CD4-positive, CD25-positive, alpha-beta regulatory T cell (primary cell): ENCODE measurements around the gene CBFA2T3. TPM values are rescaled to one million over a fixed set of nuclear protein-coding genes. Genes with fewer than 3 reads are reported as not detected.

ENCODE experiments used
- ATAC-seq, 2 donors: fragments of 150-1000 bp; cut with Tn5 transposase; one replicate each; pipeline ENCODE4 v1.10.0; 2021; ENCODE audit warnings: low read depth in 2 of 2, moderate number of reproducible peaks in 2 of 2, moderate library complexity in 1 of 2
- DNase-seq, 3 donors: peaks; one replicate each; pipeline versions ENCODE4 v3.0.0 to v3.0.0-alpha.2; 2012 to 2022; ENCODE audit warnings: mixed read lengths in 1 of 3
- H3K27ac ChIP-seq: one replicate; pipeline ENCODE4 v1.7.0; 2013; ENCODE audit warnings: mild to moderate bottlenecking, low read length; ENCODE audit not compliant: insufficient read depth, poor library complexity, severe bottlenecking
- H3K27me3 ChIP-seq: one replicate; pipeline ENCODE4 v1.7.0; 2013; ENCODE audit warnings: low read length; ENCODE audit not compliant: control insufficient read depth, insufficient read depth
- H3K36me3 ChIP-seq: one replicate; pipeline ENCODE4 v1.7.0; 2013; ENCODE audit warnings: mild to moderate bottlenecking, low read length, moderate library complexity; ENCODE audit not compliant: control insufficient read depth, insufficient read depth
- H3K4me1 ChIP-seq: 2 replicates; pipeline ENCODE4 v1.7.0; 2013; ENCODE audit warnings: mild to moderate bottlenecking, low read length; ENCODE audit not compliant: insufficient read depth, control insufficient read depth, poor library complexity, severe bottlenecking
- H3K4me3 ChIP-seq: one replicate; pipeline ENCODE4 v1.7.0; 2013; ENCODE audit warnings: low read depth, mild to moderate bottlenecking, low read length, moderate library complexity
- H3K9me3 ChIP-seq, 2 experiments: 1 replicate in 1 of 2; 2 replicates in 1 of 2; pipeline ENCODE4 v1.7.0; 2013; ENCODE audit warnings: low read length in 2 of 2, mild to moderate bottlenecking in 1 of 2, moderate library complexity in 1 of 2; ENCODE audit not compliant: control insufficient read depth in 2 of 2
- H3K27ac Mint-ChIP-seq, 3 donors: one replicate each; pipeline ENCODE4 v1.8.0; 2020 to 2022; ENCODE audit warnings: mild to moderate bottlenecking in 3 of 3, mixed read lengths in 3 of 3, moderate library complexity in 2 of 3
- H3K27me3 Mint-ChIP-seq: one replicate; pipeline ENCODE4 v1.8.0; 2022; ENCODE audit warnings: mild to moderate bottlenecking, mixed read lengths
- H3K36me3 Mint-ChIP-seq: one replicate; pipeline ENCODE4 v1.8.0; 2020; ENCODE audit warnings: mixed read lengths
- H3K4me1 Mint-ChIP-seq, 4 donors: one replicate each; pipeline ENCODE4 v1.8.0; 2020 to 2022; ENCODE audit warnings: mixed read lengths in 4 of 4, mild to moderate bottlenecking in 1 of 4
- H3K4me3 Mint-ChIP-seq, 4 donors: one replicate each; pipeline ENCODE4 v1.8.0; 2020 to 2022; ENCODE audit warnings: mild to moderate bottlenecking in 4 of 4, mixed read lengths in 4 of 4, moderate library complexity in 3 of 4
- H3K9me3 Mint-ChIP-seq, 7 donors: one replicate each; pipeline ENCODE4 v1.8.0; 2020 to 2022; ENCODE audit warnings: mixed read lengths in 7 of 7, mild to moderate bottlenecking in 3 of 7, moderate library complexity in 2 of 7
- polyA plus RNA-seq, 4 donors: library from polyadenylated mRNA; unstranded; fragments of 300-500 nt; fragmentation: Illumina TruSeq; gene quantifications; one replicate each; pipeline ENCODE4 v1.2.3, GENCODE V29; 2021
- total RNA-seq: library from RNA; stranded (reverse); gene quantifications from one replicate; pipeline ENCODE4 v1.2.3, GENCODE V29; 2022

CBFA2T3 gene
- total and polyA plus RNA-seq, 5 donors from 2014 or later: 0.25 to 1.3 TPM; not detected in 3

DNA sequence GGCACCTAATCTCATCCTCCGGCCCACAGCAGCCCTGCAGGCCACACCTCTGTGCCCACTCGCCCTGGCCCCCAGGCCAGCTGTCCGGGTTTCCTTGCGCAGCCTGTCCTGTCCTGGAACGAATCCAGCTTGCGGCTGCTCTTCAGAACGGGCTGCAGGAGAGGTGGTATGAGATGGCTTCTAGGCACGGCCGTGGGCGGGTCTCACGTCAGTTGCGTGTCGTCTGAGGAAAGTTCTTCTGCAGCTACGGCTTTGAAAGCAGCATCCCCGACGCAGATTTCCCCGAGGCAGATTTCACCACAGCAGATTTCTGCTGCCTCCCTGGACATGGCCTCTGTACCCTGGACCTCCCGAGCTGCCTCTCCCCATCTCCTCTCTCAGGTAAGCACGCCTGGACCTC is 138.4 kb downstream of the CBFA2T3 start:
- no peak overlapping the region for H3K27ac ChIP-seq
- peaks cover 4% of the 10 kb centered on the region for H3K4me1 ChIP-seq
- Mint-ChIP-seq H3K27me3 (no peaks in the 10 kb centered on the region), H3K36me3 (peaks cover 6% of the 10 kb centered on the region), H3K9me3 (no peaks in the 10 kb centered on the region), H3K27ac (no peak overlapping the region), H3K4me3 (no peak overlapping the region), H3K4me1 (no peaks in the 10 kb centered on the region)
- no peak overlapping the region for H3K4me3 ChIP-seq
- ATAC-seq (no peak), DNase-seq (no peak)
- H3K36me3 ChIP-seq: peaks cover 19% of the 10 kb centered on the region
- H3K9me3 ChIP-seq: no peaks in the 10 kb centered on the region
- H3K27me3 ChIP-seq: no peaks in the 10 kb centered on the region

DNA sequence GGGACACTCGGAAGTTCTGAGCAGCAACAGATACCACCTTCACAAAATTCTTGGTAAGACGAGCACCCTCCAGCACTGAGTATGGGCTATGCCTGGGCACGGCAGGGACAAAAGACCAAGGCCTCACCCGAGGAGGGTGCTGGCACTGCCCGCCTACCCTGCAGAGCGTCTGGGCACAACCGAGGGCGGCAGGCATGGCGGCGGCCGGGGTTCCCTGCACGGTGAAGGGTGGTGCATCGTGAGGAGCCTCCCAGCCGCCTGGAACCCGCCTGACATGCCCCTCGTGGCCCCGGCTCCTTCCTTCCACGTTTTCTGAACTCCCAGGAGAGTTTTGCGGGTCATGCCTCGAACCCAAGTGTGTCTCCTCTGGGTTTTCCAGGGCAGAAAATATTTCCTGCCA is 139.2 kb downstream of the CBFA2T3 start:
- H3K27me3 Mint-ChIP-seq: no peaks in the 10 kb centered on the region
- DNase-seq: no peak
- Histone ChIP-seq H3K4me1 (peaks cover 4% of the 10 kb centered on the region), H3K4me3 (no peak overlapping the region), H3K36me3 (peaks cover 19% of the 10 kb centered on the region), H3K27ac (no peak overlapping the region), H3K27me3 (no peaks in the 10 kb centered on the region), H3K9me3 (no peaks in the 10 kb centered on the region)
- H3K36me3 Mint-ChIP-seq: peaks cover 6% of the 10 kb centered on the region
- no peak for ATAC-seq
- no peak overlapping the region for H3K4me3 Mint-ChIP-seq
- no peaks in the 10 kb centered on the region for H3K4me1 Mint-ChIP-seq
- H3K9me3 Mint-ChIP-seq: no peaks in the 10 kb centered on the region
- H3K27ac Mint-ChIP-seq: no peak overlapping the region

DNA sequence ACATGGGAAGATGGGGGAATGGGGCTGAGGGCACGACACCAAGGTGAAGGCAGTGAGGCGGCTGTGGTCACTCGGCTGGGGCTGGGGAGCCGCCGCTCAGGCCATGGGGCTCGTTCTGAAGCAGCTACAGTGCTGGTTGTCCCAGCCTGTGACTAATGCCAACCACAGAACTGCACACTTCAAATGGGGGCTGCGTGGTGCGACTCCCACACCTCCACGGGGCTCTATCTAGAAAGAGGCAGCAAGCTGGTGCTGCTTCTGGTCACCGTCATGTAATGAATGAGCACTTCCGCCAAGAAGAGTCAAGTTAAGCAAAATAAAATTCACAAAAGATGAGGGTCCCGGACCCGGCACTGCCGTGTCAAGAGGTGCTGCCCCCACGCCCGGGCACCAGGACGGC is 140.2 kb downstream of the CBFA2T3 start:
- no peak for DNase-seq
- Mint-ChIP-seq H3K27ac (no peak overlapping the region), H3K9me3 (no peaks in the 10 kb centered on the region), H3K36me3 (peaks cover 6% of the 10 kb centered on the region), H3K27me3 (no peaks in the 10 kb centered on the region), H3K4me3 (no peak overlapping the region), H3K4me1 (no peaks in the 10 kb centered on the region)
- no peak overlapping the region for H3K4me3 ChIP-seq
- H3K27me3 ChIP-seq: no peaks in the 10 kb centered on the region
- ATAC-seq: no peak
- H3K4me1 ChIP-seq: no peaks in the 10 kb centered on the region
- H3K27ac ChIP-seq: no peak overlapping the region
- peaks cover 19% of the 10 kb centered on the region for H3K36me3 ChIP-seq
- H3K9me3 ChIP-seq: no peaks in the 10 kb centered on the region

DNA sequence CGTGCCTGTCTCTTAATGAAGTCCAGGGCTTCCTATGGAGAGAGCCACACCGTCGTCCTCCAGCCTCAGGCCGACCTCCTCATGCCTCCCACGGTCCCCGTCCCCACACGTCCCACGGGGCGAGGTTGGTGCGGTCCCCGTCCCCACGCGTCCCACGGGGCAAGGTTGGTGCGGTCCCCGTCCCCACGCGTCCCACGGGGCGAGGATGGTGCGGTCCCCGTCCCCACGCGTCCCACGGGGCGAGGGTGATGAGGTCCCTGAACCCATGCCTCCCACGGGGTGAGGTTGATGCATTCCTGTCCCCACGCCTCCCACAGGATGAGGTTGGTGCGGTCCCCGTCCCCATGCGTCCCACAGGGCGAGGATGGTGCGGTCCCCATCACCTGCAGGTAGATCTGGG is 141.2 kb downstream of the CBFA2T3 start:
- H3K27me3 Mint-ChIP-seq: no peaks in the 10 kb centered on the region
- H3K4me3 ChIP-seq: no peak overlapping the region
- H3K4me1 Mint-ChIP-seq: no peaks in the 10 kb centered on the region
- H3K4me3 Mint-ChIP-seq: no peak overlapping the region
- H3K27me3 ChIP-seq: no peaks in the 10 kb centered on the region
- peaks cover 6% of the 10 kb centered on the region for H3K36me3 Mint-ChIP-seq
- H3K4me1 ChIP-seq: no peaks in the 10 kb centered on the region
- H3K27ac ChIP-seq: no peak overlapping the region
- H3K27ac Mint-ChIP-seq: no peak overlapping the region
- DNase-seq (no peak), ATAC-seq (no peak)
- peaks cover 17% of the 10 kb centered on the region for H3K36me3 ChIP-seq
- no peaks in the 10 kb centered on the region for H3K9me3 ChIP-seq
- H3K9me3 Mint-ChIP-seq: no peaks in the 10 kb centered on the region

DNA sequence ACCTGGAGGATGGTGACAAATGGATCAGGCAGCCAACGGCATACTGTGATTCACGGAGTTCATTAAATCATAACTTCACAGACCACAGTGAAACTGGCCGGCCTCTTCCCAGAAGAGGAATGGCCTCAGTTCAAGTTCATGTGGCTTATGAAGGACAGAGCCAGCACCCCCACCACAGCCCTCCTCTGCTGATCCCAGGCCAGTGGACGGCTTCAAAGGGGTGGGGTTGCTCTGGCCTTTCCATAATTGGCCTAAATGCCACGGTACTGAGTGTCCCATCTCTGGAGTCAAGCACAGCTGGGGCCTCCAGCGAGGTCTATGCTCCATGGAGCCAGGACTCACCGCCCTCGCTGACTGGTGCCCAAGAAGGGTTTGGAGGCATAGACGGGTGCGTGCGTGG is 141.6 kb downstream of the CBFA2T3 start:
- DNase-seq: no peak
- no peak overlapping the region for H3K27ac Mint-ChIP-seq
- H3K27ac ChIP-seq: no peak overlapping the region
- H3K27me3 Mint-ChIP-seq: no peaks in the 10 kb centered on the region
- no peak for ATAC-seq
- no peak overlapping the region for H3K4me3 ChIP-seq
- no peaks in the 10 kb centered on the region for H3K4me1 Mint-ChIP-seq
- H3K4me3 Mint-ChIP-seq: no peak overlapping the region
- no peaks in the 10 kb centered on the region for H3K9me3 Mint-ChIP-seq
- H3K36me3 ChIP-seq: peaks cover 13% of the 10 kb centered on the region
- no peaks in the 10 kb centered on the region for H3K27me3 ChIP-seq
- no peaks in the 10 kb centered on the region for H3K9me3 ChIP-seq
- peaks cover 6% of the 10 kb centered on the region for H3K36me3 Mint-ChIP-seq
- H3K4me1 ChIP-seq: no peaks in the 10 kb centered on the region

DNA sequence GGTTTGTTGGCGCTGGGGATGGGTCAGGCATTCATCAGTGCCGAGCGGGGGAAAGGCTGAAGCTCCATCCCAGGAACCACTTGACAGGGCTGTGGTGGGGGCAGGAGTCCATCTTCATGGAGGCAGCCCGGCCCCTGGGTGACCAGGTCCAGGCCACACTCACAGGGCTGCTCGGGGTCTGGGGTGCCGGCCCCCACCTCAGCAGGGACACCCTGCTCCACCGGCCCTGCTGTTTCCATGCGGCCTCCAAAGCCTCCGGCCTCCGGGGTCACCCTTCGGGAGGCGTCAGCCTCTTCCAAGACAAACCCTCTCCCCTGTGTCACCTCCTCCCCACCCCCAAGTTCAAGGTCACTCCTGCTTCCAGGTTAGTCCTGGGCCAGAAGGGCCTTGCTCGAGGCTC is 142.3 kb downstream of the CBFA2T3 start:
- DNase-seq: no peak
- Mint-ChIP-seq H3K36me3 (peaks cover 3% of the 10 kb centered on the region), H3K27ac (no peak overlapping the region), H3K27me3 (no peaks in the 10 kb centered on the region), H3K4me3 (no peak overlapping the region), H3K4me1 (no peaks in the 10 kb centered on the region), H3K9me3 (no peaks in the 10 kb centered on the region)
- no peak overlapping the region for H3K4me3 ChIP-seq
- no peak for ATAC-seq
- H3K27ac ChIP-seq: no peak overlapping the region
- no peaks in the 10 kb centered on the region for H3K9me3 ChIP-seq
- H3K36me3 ChIP-seq: peaks cover 6% of the 10 kb centered on the region
- no peaks in the 10 kb centered on the region for H3K27me3 ChIP-seq
- H3K4me1 ChIP-seq: no peaks in the 10 kb centered on the region

DNA sequence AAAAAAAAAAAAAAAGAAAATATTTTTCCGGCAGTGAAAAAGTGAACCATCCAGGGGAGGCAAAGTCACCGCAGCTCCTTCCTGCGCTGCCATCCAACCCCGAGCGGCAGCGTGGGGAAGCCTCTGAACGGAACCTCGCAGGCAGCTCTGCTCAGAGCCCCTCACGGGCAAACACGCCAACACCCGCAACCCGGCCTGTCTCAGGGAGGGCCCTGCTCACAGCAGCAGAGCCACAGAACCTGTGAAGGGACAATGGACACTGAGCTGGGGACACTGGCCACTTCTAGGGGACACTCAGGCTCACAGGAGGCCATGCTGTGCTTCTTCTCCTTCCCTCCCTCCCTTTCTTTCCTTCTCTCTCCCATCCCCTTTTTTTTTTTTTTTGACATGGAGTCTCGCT is 143.9 kb downstream of the CBFA2T3 start:
- H3K27ac ChIP-seq: no peak overlapping the region
- H3K4me1 ChIP-seq: no peaks in the 10 kb centered on the region
- Mint-ChIP-seq H3K4me3 (no peak overlapping the region), H3K27ac (no peak overlapping the region), H3K9me3 (no peaks in the 10 kb centered on the region), H3K27me3 (no peaks in the 10 kb centered on the region), H3K36me3 (no peaks in the 10 kb centered on the region), H3K4me1 (no peaks in the 10 kb centered on the region)
- no peaks in the 10 kb centered on the region for H3K36me3 ChIP-seq
- no peak for ATAC-seq
- no peak for DNase-seq
- H3K4me3 ChIP-seq: no peak overlapping the region
- H3K27me3 ChIP-seq: no peaks in the 10 kb centered on the region
- H3K9me3 ChIP-seq: no peaks in the 10 kb centered on the region

DNA sequence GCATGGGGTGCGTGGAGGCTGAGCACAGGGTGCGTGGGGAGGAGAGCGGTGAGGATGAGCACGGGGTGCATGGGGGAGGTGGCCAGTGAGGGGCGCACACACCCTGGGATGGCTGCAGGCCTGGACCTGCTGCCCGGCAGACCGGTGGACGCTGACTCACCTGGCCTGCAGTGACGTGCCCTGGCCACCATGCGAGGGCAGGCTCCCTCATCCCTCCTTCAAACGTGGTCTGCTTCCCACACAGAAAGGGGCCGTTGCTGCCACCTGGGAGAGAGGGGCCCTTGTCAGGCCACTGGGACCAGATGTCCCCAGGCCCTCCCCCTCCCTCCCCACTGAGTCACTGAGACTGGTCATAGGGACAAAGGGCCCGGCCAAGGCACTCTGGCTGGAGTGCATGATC is 145.2 kb downstream of the CBFA2T3 start:
- no peaks in the 10 kb centered on the region for H3K9me3 Mint-ChIP-seq
- H3K27ac ChIP-seq: no peak overlapping the region
- no peaks in the 10 kb centered on the region for H3K27me3 ChIP-seq
- DNase-seq (no peak), ATAC-seq (no peak)
- no peaks in the 10 kb centered on the region for H3K27me3 Mint-ChIP-seq
- no peaks in the 10 kb centered on the region for H3K36me3 Mint-ChIP-seq
- no peak overlapping the region for H3K27ac Mint-ChIP-seq
- no peaks in the 10 kb centered on the region for H3K4me1 Mint-ChIP-seq
- no peak overlapping the region for H3K4me3 Mint-ChIP-seq
- H3K4me1 ChIP-seq: no peaks in the 10 kb centered on the region
- H3K4me3 ChIP-seq: no peak overlapping the region
- no peaks in the 10 kb centered on the region for H3K9me3 ChIP-seq
- no peaks in the 10 kb centered on the region for H3K36me3 ChIP-seq
